Fibroblast of skin of right quadriceps (primary cell): ENCODE data around the gene ITPRIP.

Experiments used
- DNase-seq: peaks from one replicate; pipeline ENCODE4 v3.0.0-alpha.2; 2013

The ITPRIP gene

GRCh38 chr10:104337985-104338735 lies at the start of gene ITPRIP:
Gene ITPRIP (minus strand): TSS chr10:104338465. CDS start chr10:104316051, 22,414 bp downstream.
- DNase-seq = peak; percentile 88

GRCh38 chr10:104387130-104387888 lies 49.0 kb upstream of the ITPRIP start:
- no peak for DNase-seq

GRCh38 chr10:104380336-104380735 lies 42.1 kb upstream of the ITPRIP start:
- no peak for DNase-seq

GRCh38 chr10:104376784-104377300 lies 38.6 kb upstream of the ITPRIP start:
- DNase-seq = no peak

GRCh38 chr10:104374591-104374990 lies 36.3 kb upstream of the ITPRIP start:
- no peak for DNase-seq

GRCh38 chr10:104371753-104372152 lies 33.5 kb upstream of the ITPRIP start:
- DNase-seq = no peak

GRCh38 chr10:104368381-104368780 lies 30.1 kb upstream of the ITPRIP start:
- DNase-seq = no peak

GRCh38 chr10:104367904-104368303 lies 29.6 kb upstream of the ITPRIP start:
- DNase-seq = no peak

GRCh38 chr10:104359811-104360210 lies 21.5 kb upstream of the ITPRIP start:
- no peak for DNase-seq

GRCh38 chr10:104353325-104354048 lies 15.2 kb upstream of the ITPRIP start, which contains the start of gene CFAP58:
Gene CFAP58 (plus strand): TSS chr10:104353833. CDS start chr10:104353898, 65 bp downstream.
- peak; percentile 84 for DNase-seq

- no peak for DNase-seq
Measured at GRCh38 chr10:104351919-104352318, 13.7 kb upstream of the ITPRIP start.

GRCh38 chr10:104351061-104351702 lies 12.9 kb upstream of the ITPRIP start:
- peak; percentile 77 for DNase-seq

GRCh38 chr10:104350127-104350635 lies 11.9 kb upstream of the ITPRIP start:
- DNase-seq = peak; percentile 77

GRCh38 chr10:104349623-104350126 lies 11.4 kb upstream of the ITPRIP start:
- peak; percentile 72 for DNase-seq

GRCh38 chr10:104348601-104349000 lies 10.3 kb upstream of the ITPRIP start:
- DNase-seq = no peak

- DNase-seq = no peak
Measured at GRCh38 chr10:104347295-104348045, 9.2 kb upstream of the ITPRIP start.

GRCh38 chr10:104345941-104346340 lies 7.7 kb upstream of the ITPRIP start:
- no peak for DNase-seq

GRCh38 chr10:104345515-104345914 lies 7.2 kb upstream of the ITPRIP start:
- no peak for DNase-seq

- no peak for DNase-seq
Measured at GRCh38 chr10:104344219-104344618, 6.0 kb upstream of the ITPRIP start.

- DNase-seq = peak; percentile 31
Measured at GRCh38 chr10:104342941-104343411, 4.7 kb upstream of the ITPRIP start.

GRCh38 chr10:104340641-104341040 lies 2.4 kb upstream of the ITPRIP start:
- no peak for DNase-seq
